ENCODE results near the gene PSAPL1. TPM values are rescaled to one million over a fixed set of nuclear protein-coding genes. Genes with fewer than 3 reads are reported as not detected.

PSAPL1 gene
- total and polyA plus RNA-seq, 2 donors (not counting 1 experiment from before 2014, with no cell fraction given), result not detected

GRCh38 chr4:7422151-7422897 lies 12.4 kb downstream of the PSAPL1 start:
- Histone ChIP-seq H3K9me3 (ENCODE audit: control insufficient read depth, insufficient read depth, low read depth, low read length) (no peaks in the 10 kb centered on the region), H3K36me3 (ENCODE audit: control insufficient read depth, insufficient read depth, low read length) (no peaks in the 10 kb centered on the region), H3K27ac (ENCODE audit: insufficient read depth, low read length) (no peak overlapping the region), H4K20me1 (ENCODE audit: control insufficient read depth, extremely low read depth, insufficient read depth, low read length) (no peaks in the 10 kb centered on the region), H3K79me2 (ENCODE audit: control insufficient read depth, insufficient read depth, low read length) (no peaks in the 10 kb centered on the region), H2AFZ (ENCODE audit: low read length) (no peak overlapping the region), H3K9ac (ENCODE audit: insufficient read depth, low read length) (no peak overlapping the region), H3K4me2 (ENCODE audit: extremely low read depth, insufficient read depth, low read length) (no peak overlapping the region), H3K4me1 (ENCODE audit: control insufficient read depth, extremely low read depth, insufficient read depth, low read length) (no peaks in the 10 kb centered on the region), H3K27me3 (ENCODE audit: control insufficient read depth, insufficient read depth, low read length) (no peaks in the 10 kb centered on the region), H3K4me3 (replicated peaks in 1 of 4; ENCODE audit: control extremely low read depth in 1 of 4, insufficient read depth in 1 of 4, low read depth in 3 of 4, low read length in 4 of 4) (no peak overlapping the region)
- DNase-seq (ENCODE audit: low read depth in 2 of 2), result no peak
- TF ChIP-seq EZH2 (IDR thresholded peaks at IDR 0.05; ENCODE audit: low read length, missing control alignments), result no peak
- TF ChIP-seq, protein P1, sequence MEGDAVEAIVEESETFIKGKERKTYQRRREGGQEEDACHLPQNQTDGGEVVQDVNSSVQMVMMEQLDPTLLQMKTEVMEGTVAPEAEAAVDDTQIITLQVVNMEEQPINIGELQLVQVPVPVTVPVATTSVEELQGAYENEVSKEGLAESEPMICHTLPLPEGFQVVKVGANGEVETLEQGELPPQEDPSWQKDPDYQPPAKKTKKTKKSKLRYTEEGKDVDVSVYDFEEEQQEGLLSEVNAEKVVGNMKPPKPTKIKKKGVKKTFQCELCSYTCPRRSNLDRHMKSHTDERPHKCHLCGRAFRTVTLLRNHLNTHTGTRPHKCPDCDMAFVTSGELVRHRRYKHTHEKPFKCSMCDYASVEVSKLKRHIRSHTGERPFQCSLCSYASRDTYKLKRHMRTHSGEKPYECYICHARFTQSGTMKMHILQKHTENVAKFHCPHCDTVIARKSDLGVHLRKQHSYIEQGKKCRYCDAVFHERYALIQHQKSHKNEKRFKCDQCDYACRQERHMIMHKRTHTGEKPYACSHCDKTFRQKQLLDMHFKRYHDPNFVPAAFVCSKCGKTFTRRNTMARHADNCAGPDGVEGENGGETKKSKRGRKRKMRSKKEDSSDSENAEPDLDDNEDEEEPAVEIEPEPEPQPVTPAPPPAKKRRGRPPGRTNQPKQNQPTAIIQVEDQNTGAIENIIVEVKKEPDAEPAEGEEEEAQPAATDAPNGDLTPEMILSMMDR (conservative IDR thresholded peaks at IDR 0.05 in 1 of 2, IDR thresholded peaks at IDR 0.05 in 1 of 2; ENCODE audit: low read depth in 1 of 2, low read length in 2 of 2), result no peak

- Histone ChIP-seq H3K36me3 (ENCODE audit: control insufficient read depth, insufficient read depth, low read length) (no peaks in the 10 kb centered on the region), H4K20me1 (ENCODE audit: control insufficient read depth, extremely low read depth, insufficient read depth, low read length) (no peaks in the 10 kb centered on the region), H3K79me2 (ENCODE audit: control insufficient read depth, insufficient read depth, low read length) (no peaks in the 10 kb centered on the region), H3K9me3 (ENCODE audit: control insufficient read depth, insufficient read depth, low read depth, low read length) (no peaks in the 10 kb centered on the region), H3K4me1 (ENCODE audit: control insufficient read depth, extremely low read depth, insufficient read depth, low read length) (no peaks in the 10 kb centered on the region), H3K4me3 (replicated peaks in 1 of 4; ENCODE audit: control extremely low read depth in 1 of 4, insufficient read depth in 1 of 4, low read depth in 3 of 4, low read length in 4 of 4) (no peak overlapping the region), H3K27me3 (ENCODE audit: control insufficient read depth, insufficient read depth, low read length) (no peaks in the 10 kb centered on the region), H2AFZ (ENCODE audit: low read length) (no peak overlapping the region), H3K27ac (ENCODE audit: insufficient read depth, low read length) (no peak overlapping the region), H3K9ac (ENCODE audit: insufficient read depth, low read length) (no peak overlapping the region), H3K4me2 (ENCODE audit: extremely low read depth, insufficient read depth, low read length) (no peak overlapping the region)
- no peak for DNase-seq (ENCODE audit: low read depth in 2 of 2)
- TF ChIP-seq, protein P1 (conservative IDR thresholded peaks at IDR 0.05 in 1 of 2, IDR thresholded peaks at IDR 0.05 in 1 of 2; ENCODE audit: low read depth in 1 of 2, low read length in 2 of 2), result no peak
- no peak for TF ChIP-seq EZH2 (IDR thresholded peaks at IDR 0.05; ENCODE audit: low read length, missing control alignments)
Observed at GRCh38 chr4:7421356-7422150, 13.2 kb downstream of the PSAPL1 start.

GRCh38 chr4:7420661-7421040 lies 14.1 kb downstream of the PSAPL1 start:
- TF ChIP-seq, protein P1 (conservative IDR thresholded peaks at IDR 0.05 in 1 of 2, IDR thresholded peaks at IDR 0.05 in 1 of 2; ENCODE audit: low read depth in 1 of 2, low read length in 2 of 2), result no peak
- TF ChIP-seq EZH2 (IDR thresholded peaks at IDR 0.05; ENCODE audit: low read length, missing control alignments), result no peak
- H3K4me1 ChIP-seq (ENCODE audit: control insufficient read depth, extremely low read depth, insufficient read depth, low read length), result no peaks in the 10 kb centered on the region
- no peak overlapping the region for H3K4me2 ChIP-seq (ENCODE audit: extremely low read depth, insufficient read depth, low read length)
- no peak for DNase-seq (ENCODE audit: low read depth in 2 of 2)
- no peaks in the 10 kb centered on the region for H4K20me1 ChIP-seq (ENCODE audit: control insufficient read depth, extremely low read depth, insufficient read depth, low read length)
- H2AFZ ChIP-seq (ENCODE audit: low read length), result no peak overlapping the region
- H3K27ac ChIP-seq (ENCODE audit: insufficient read depth, low read length), result no peak overlapping the region
- H3K9ac ChIP-seq (ENCODE audit: insufficient read depth, low read length), result no peak overlapping the region
- no peaks in the 10 kb centered on the region for H3K27me3 ChIP-seq (ENCODE audit: control insufficient read depth, insufficient read depth, low read length)
- no peaks in the 10 kb centered on the region for H3K9me3 ChIP-seq (ENCODE audit: control insufficient read depth, insufficient read depth, low read depth, low read length)
- no peaks in the 10 kb centered on the region for H3K36me3 ChIP-seq (ENCODE audit: control insufficient read depth, insufficient read depth, low read length)
- no peak overlapping the region for H3K4me3 ChIP-seq (replicated peaks in 1 of 4; ENCODE audit: control extremely low read depth in 1 of 4, insufficient read depth in 1 of 4, low read depth in 3 of 4, low read length in 4 of 4)
- H3K79me2 ChIP-seq (ENCODE audit: control insufficient read depth, insufficient read depth, low read length), result no peaks in the 10 kb centered on the region
